Inferior parietal cortex (tissue), 1 donor: ENCODE data around the gene VGLL4.
"Not testable (repeated sequence)": the region's sequence is repeated elsewhere in the genome, so short reads cannot be mapped to it uniquely, and the experiment has no call there.

Experiments
- DNase-seq: peaks from one replicate; pipeline ENCODE4 v3.0.0-alpha.2; 2016; ENCODE audit errors: extremely low spot score

The VGLL4 gene

GRCh38 chr3:11606865-11607440 lies 36.8 kb downstream of the VGLL4 start:
- no peak for DNase-seq

DNA sequence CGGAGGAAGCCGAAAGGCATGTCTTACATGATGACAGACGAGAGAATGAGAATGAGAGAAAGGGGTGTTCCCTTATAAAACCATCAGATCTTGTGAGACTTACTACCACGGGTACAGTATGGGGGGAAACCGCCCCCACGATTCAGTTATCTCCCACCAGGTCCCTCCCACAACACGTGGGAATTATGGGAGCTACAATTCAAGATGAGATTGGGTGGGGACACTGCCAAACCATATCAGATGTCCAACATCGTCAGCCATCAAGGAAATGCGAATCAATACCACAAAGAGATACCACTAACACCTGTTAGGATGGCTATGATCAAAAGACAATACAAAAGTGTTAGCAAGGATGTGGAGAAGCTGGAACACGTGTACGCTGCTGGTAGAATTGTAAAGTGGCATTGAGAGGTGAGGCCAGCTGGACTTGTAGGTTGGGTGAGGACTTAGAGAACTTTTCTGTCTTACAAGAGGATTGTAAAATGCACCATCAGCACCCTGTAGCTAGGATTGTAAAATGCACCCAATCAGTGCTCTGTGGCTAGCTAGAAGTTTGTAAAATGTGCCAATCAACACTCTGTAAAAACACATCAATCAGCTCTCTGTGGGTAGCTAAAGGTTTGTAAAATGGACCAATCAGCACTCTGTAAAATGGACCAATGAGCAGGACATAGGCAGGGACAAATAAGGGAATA lies 37.5 kb downstream of the VGLL4 start:
- DNase-seq = no peak

- no peak for DNase-seq
Observed at GRCh38 chr3:11605398-11605797, 38.3 kb downstream of the VGLL4 start.

GRCh38 chr3:11604139-11604892 lies 39.4 kb downstream of the VGLL4 start:
- DNase-seq = peak; percentile 3

- DNase-seq = peak; percentile 9
Observed at GRCh38 chr3:11603628-11604027, 40.1 kb downstream of the VGLL4 start.

DNA sequence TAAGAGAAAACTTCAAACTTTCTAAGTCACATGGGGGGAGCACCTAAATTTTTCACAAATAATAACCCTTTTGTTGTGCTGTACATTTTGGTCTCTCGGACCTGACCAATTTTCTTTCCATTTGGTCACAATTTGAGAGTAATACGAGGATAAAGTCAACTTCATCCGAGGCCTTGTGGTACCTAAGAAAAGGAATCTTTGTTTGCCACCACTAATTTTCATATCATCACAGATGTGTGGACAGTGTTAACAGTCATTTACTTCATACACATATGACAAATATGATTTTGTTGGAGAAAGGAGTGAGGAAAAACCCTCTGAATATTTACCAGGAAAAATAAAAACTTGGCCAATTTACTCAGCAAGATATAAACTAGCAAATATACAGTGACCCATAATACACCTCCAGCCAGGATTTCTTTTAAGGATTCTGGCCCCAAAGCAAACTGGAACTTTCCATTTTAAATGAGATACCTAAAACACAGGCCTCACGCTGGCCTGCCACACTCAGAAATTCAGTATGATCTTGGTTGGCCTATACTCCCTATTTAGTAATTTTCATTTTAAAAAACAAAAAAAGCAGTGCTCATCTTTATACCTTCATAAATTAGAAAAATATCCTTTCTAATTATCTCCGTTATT lies 40.7 kb downstream of the VGLL4 start:
- no peak for DNase-seq

DNA sequence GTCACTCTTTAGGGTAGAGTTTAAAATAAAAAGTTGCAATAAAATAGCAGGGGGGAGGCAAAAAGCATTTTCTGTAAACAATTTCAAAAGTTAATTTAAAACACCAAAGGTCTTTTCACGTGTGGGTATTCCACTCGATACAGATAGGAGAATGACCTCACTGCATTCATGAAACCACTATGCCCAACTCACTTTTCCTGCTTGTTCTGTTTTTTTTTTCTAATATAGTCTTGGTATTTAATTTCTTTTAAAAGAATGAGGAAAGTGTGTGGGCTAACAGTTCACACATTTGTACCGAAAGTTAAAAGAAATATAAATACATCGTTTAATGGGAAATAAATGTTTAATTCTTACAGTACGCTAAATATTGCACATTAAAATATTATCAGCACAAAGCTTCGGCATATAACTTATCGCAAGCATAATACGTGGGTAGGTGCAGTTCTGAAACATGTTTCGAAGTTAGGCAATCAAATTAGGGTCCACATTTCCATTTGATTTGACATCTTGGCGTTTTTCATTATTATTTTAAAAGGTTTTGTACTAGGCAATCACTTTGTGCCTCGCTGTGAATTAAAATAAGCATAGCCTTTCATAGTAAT lies 41.4 kb downstream of the VGLL4 start:
- peak; percentile 3 for DNase-seq

- peak; percentile 11 for DNase-seq
Observed at GRCh38 chr3:11601446-11602238, 42.1 kb downstream of the VGLL4 start.

DNA sequence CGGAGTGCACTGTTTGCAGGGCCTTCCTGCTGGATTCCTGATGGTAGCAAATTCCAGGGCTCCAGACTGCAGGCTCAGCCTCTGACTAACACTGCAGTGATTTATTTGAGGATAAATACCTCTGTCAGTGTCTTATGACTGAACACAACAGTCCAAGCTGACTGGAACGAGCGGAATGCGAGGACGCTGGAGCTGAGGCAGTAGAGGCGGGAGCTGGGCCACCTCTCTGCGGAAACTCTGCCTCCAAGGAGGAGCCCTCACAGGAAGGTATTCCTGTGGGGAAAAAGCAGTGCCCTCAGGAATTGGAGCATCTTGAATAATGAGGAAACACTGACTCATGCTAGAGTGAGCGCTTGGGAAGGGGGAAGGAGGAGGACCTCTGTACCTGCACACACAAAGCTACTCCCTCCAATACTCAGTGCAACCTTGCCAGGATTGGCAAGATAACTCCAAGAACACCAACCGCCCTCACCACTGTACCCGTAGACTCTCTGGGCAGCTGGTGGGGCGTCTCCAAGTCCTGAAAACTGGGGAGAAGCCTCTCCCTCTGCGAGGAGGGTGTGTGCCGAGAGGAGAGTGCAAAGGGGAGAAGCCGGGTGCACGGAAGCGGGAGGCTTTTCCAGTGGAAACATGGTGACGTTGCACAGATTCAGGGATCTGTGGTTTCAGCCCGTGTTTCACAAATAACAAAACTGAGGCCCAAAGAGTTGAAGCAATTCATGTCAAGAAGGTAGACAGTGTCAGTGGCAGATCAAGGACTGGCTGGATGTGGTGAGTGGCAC lies 43.0 kb downstream of the VGLL4 start:
- DNase-seq = peak; percentile 49

- DNase-seq = no peak
Observed at GRCh38 chr3:11596387-11596786, 47.3 kb downstream of the VGLL4 start.

- DNase-seq = not testable (repeated sequence)
Observed at GRCh38 chr3:11595024-11595423, 48.7 kb downstream of the VGLL4 start.

GRCh38 chr3:11593318-11594034 lies 50.2 kb downstream of the VGLL4 start:
- DNase-seq = no peak

- DNase-seq = no peak
Observed at GRCh38 chr3:11592445-11593298, 51.0 kb downstream of the VGLL4 start.

GRCh38 chr3:11591391-11592282 lies 52.1 kb downstream of the VGLL4 start:
- peak; percentile 84 for DNase-seq

GRCh38 chr3:11591002-11591355 lies 52.7 kb downstream of the VGLL4 start:
- no peak for DNase-seq

- DNase-seq = no peak
Observed at GRCh38 chr3:11589706-11590105, 54.0 kb downstream of the VGLL4 start.

- DNase-seq = no peak
Observed at GRCh38 chr3:11588755-11589154, 55.0 kb downstream of the VGLL4 start.

DNA sequence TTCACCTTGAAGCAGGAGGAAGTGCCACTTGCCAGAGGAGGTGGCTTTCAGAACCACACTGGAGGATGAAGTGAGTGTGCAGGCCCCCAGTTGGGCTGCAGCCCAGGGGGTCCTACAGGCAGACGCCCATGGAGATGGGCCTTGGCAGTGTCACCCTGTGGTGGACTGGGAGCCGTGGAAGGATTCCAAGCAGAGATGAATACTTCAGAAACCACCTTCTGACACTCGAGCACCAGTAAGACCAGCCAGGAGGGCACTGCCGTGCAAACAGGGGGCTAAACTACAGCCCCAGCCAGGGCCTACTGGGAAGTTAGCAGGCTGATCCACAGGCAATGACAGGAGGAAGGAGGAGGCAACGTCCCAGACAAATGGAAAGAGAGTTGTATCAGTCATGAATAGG lies 55.4 kb downstream of the VGLL4 start:
- DNase-seq = no peak
